GM21360 (cell line): ENCODE data around the gene PCID2.

ENCODE experiments used
- ATAC-seq: cut with Tn5 transposase; IDR thresholded peaks from one replicate; pipeline ENCODE4 v1.9.1; 2021; ENCODE audit warnings: mild to moderate bottlenecking, moderate library complexity; ENCODE audit not compliant: unreplicated experiment

PCID2 gene

GRCh38 chr13:113187883-113188665 is 20.4 kb downstream of the PCID2 start:
- no peak for ATAC-seq

GRCh38 chr13:113187263-113187669 is 21.2 kb downstream of the PCID2 start:
- ATAC-seq, result no peak

GRCh38 chr13:113186061-113186900 is 22.2 kb downstream of the PCID2 start:
- ATAC-seq, result no peak

GRCh38 chr13:113184568-113185440 is 23.7 kb downstream of the PCID2 start:
- ATAC-seq, result no peak

- ATAC-seq, result no peak
Observed at GRCh38 chr13:113183450-113184129, 24.9 kb downstream of the PCID2 start.

GRCh38 chr13:113182046-113182445 is 26.4 kb downstream of the PCID2 start:
- ATAC-seq, result no peak

GRCh38 chr13:113179374-113180230 is 28.9 kb downstream of the PCID2 start:
- no peak for ATAC-seq

- ATAC-seq, result no peak
Observed at GRCh38 chr13:113178896-113179167, 29.6 kb downstream of the PCID2 start.

GRCh38 chr13:113178070-113178895 is 30.2 kb downstream of the PCID2 start:
- no peak for ATAC-seq

GRCh38 chr13:113176822-113177221 is 31.6 kb downstream of the PCID2 start:
- ATAC-seq, result no peak

- ATAC-seq, result no peak
Observed at GRCh38 chr13:113176280-113176679, 32.2 kb downstream of the PCID2 start.

- no peak for ATAC-seq
Observed at GRCh38 chr13:113172419-113172926, 36.0 kb downstream of the PCID2 start.

GRCh38 chr13:113171250-113172125 is 37.0 kb downstream of the PCID2 start:
- ATAC-seq, result no peak

- ATAC-seq, result no peak
Observed at GRCh38 chr13:113170511-113170910, 38.0 kb downstream of the PCID2 start.

- no peak for ATAC-seq
Observed at GRCh38 chr13:113169277-113170272, 38.9 kb downstream of the PCID2 start.

- no peak for ATAC-seq
Observed at GRCh38 chr13:113168211-113168610, 40.3 kb downstream of the PCID2 start.

GRCh38 chr13:113167575-113167974 is 40.9 kb downstream of the PCID2 start:
- ATAC-seq, result no peak
